Measurements from ENCODE around the gene JUNB. TPM values are rescaled to one million over a fixed set of nuclear protein-coding genes. Genes with fewer than 3 reads are reported as not detected.

JUNB gene
- total and polyA plus RNA-seq, 2 of the 8 experiments (the other 6 are each of a cell fraction or from before 2014, with no cell fraction given), result 7.4 to 10.0 TPM

DNA sequence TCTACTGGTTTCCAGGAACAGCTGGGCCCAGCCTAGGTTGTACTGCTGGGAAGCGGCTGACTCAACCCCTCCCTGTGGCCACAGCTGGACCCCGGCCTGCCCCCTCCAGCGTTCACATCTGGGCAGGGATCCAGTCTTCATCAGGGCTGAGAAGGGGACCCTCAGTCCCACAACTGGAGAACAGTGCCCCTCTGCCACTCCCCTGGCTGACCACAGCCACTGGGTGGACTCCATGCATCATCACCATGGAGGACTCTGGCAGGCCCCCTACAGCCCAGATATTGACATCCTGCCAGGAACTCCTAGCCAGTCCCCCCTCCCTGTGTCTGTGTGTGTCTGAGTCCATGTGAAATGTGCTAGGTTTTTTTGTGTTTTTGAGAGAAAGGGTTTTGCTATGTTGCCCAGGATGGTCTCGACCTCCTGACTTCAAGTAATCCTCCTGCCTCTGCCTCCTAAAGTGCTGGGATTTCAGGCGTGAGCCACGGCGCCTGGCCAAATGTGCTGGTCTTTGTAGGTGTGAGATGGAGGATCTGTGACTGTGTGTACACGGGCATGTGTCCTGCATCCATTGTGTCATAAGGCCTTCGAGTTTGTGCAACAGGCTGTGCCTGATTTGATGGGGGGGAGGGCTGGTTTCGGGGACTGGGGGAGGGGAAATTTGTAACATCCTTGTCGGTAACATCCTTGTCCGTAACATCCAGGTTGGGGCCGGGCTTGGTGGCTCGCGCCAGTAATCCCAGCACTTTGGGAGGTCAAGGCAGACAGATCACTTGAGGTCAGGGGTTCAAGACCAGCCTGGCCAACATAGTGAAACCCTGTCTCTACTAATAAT is 11.9 kb upstream of the JUNB start (continued):
- no peak for TF ChIP-seq KDM4A (IDR thresholded peaks at IDR 0.05; ENCODE audit: low read depth, low read length, severe bottlenecking)
- TF ChIP-seq ASH2L (IDR thresholded peaks at IDR 0.05; ENCODE audit: low read length), result no peak
- TF ChIP-seq, protein P1, sequence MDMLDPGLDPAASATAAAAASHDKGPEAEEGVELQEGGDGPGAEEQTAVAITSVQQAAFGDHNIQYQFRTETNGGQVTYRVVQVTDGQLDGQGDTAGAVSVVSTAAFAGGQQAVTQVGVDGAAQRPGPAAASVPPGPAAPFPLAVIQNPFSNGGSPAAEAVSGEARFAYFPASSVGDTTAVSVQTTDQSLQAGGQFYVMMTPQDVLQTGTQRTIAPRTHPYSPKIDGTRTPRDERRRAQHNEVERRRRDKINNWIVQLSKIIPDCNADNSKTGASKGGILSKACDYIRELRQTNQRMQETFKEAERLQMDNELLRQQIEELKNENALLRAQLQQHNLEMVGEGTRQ (IDR thresholded peaks at IDR 0.05; ENCODE audit: low read length), result no peak
- no peak for TF ChIP-seq SP4 (IDR thresholded peaks at IDR 0.05; ENCODE audit: low read length)
- TF ChIP-seq TEAD4 (IDR thresholded peaks at IDR 0.05; ENCODE audit: low read depth, low read length), result no peak
- no peak for TF ChIP-seq NRF1 (IDR thresholded peaks at IDR 0.05; ENCODE audit: low read depth, low read length)
- TF ChIP-seq TBP (IDR thresholded peaks at IDR 0.05; ENCODE audit: low read depth, low read length), result no peak
